ENCODE results near the gene HEY2.
"Not testable (repeated sequence)": the region's sequence is repeated elsewhere in the genome, so short reads cannot be mapped to it uniquely, and the experiment has no call there.

Gene HEY2

DNA sequence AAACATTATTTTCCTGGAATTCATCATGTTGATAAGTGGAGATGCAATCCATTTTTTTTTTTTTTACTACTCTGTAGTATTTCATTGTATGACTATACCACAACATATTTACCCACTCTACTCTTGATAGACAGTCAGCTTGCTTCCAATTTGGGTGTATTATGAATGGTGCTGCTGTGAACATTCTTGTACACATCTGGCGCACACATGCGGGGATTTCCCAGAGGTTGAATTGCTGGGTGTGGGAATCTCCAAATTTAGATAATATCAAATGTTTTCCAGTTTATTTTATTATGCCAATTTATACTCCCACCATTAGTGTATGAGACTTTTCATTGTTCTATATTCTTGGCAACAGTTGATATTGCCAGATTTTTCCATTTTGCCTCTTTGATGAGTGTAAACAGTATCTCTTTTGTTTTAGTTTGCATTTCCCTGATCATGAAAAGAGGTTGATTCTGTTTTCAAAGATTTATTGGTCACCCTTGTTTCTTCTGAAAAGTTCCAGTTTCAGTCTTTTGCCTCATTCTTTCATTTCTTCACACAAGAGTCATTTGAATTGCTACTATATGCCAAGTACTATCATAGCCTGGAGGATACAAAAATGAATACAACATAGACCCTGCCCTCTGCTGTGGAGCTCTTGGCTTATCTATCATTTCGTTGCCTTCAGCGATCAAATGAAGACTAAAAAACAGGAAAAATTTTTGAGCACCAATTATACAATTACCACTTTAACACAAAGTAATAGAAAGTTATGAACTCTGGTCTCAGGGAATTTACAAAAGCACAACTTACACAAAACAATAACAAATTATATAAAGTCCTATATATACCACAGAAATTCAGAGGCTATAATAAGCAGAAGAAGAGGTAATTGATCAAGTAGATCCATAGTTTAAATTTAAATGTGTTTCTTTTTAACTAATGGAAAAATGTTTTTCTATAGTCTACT lies 24.2 kb downstream of the HEY2 start:
- no peak for DNase-seq

DNA sequence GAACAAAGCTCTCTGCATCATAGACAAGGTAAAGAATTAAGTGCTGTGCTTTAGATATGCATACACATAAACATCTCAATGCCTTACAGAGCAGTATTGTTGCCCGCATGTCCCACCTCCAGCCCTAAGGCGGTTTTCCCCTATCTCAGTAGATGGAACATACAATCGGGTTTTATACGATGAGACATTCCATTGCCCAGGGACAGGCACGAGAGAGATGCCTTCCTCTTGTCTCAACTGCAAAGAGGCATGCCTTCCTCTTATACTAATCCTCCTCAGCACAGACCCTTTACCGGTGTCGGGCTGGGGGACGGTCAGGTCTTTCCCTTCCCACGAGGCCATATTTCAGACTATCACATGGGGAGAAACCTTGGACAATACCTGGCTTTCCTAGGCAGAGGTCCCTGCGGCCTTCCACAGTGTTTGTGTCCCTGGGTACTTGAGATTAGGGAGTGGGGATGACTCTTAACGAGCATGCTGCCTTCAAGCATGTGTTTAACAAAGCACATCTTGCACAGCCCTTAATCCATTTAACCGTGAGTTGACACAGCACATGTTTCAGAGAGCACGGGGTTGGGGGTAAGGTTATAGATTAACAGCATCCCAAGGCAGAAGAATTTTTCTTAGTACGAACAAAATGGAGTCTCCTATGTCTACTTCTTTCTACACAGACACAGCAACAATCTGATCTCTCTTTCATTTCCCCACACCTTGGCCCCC lies 26.8 kb downstream of the HEY2 start:
- not testable (repeated sequence) for DNase-seq

DNA sequence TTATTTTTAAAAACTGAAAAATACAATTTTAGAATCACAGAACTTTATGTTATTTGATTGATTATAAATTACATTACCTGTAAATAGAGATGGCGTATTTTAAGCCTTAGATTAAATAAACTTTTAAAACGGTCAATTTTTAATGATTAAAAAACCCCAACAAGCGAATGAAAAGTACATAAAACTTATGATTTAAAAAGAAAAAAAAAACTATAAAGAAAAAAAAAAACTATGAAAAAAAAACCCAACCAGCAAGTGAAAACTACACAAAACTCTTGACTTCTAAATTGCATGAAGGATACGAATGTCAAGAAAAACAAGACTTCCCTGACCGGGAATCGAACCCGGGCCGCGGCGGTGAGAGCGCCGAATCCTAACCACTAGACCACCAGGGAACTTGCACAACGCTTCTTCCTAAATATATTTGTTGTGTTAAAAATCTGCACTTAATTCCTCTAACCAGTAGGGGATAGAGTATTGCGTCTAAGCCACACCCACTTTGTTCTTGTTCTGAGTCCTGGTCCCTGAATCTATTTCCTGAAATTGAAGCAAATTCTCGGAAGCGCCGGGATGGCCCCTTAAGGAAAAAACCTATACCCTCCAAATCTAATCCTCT lies 30.6 kb downstream of the HEY2 start:
- DNase-seq = peak; percentile 89 to 97

DNA sequence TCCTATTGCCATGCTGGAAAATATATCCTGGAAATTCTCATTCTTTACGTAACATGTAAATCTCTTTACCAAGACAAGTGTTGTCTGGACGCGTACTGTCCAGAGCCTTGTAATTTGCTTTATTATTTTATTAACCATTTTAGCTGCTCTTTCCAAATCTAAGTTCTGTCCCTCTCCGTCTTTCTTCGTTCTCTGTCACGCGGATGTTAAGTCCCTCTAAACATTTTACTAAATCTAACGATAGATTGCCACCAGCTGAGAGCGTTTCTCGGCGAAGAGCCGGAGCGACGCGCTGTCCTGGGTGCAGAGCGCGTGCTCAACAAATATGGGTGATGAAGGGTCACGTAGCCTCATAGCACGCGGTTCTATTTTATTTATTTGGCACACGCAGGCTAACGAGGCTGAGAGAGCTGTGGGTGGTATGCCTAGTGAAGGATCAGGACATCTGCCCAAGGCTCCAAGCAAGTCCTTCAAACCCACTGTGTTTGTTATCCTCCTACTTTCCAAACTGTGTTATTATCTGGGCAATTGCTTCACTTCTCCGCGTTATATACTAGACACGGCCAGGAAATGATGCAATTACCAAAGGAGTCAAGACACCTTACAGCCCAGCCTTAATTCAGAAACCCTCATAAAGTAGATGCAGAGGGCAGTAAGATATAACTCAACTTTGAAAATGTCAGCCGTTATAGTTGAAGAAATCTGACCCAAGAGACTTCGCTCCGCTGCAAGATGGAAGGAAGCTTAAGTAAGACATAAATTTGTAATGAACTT lies 31.3 kb downstream of the HEY2 start:
- DNase-seq = peak; percentile 77 to 90

DNA sequence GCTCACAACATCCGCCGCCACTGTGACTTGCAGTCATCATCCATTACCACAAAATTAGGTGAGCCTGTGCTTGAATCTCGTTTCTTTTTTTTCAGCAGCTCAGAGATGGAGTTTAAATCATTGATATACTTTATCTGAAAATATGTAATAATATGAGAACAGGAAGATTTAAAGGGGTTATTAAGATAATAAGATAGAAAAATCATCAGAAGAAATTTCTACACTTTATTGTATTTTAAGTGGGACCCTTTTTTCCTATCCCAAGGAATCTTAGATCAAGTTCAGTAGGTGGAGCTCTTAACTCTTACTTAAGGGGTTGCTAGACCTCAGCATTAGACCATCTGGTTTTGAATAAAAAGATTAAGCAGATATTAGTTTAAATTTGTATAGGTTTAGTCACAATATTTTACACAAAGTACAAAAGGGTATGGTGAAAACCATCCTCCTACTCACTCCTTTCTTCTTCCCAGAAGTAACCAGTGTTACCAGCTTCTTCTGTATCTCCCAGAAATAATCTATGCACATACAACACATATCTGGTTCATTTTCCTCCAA lies 32.0 kb downstream of the HEY2 start:
- no peak for DNase-seq

DNA sequence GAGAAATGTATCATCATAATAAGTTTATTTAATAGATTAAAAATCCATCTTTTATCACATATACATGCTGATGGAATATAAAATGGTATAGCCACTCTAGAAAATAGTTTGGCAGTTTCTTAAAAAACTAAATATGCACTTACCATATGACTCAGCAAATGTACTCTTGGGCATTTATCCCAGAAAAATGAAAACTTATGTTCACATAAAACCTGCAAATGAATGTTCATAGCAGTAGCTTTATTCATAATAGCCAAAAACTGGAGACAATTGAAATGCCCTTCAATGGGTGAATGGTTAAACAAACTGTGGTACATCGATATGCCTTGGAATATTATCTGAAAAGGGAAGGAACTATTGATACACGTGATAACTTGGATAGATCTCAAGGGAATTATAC lies 34.9 kb downstream of the HEY2 start:
- DNase-seq = no peak

DNA sequence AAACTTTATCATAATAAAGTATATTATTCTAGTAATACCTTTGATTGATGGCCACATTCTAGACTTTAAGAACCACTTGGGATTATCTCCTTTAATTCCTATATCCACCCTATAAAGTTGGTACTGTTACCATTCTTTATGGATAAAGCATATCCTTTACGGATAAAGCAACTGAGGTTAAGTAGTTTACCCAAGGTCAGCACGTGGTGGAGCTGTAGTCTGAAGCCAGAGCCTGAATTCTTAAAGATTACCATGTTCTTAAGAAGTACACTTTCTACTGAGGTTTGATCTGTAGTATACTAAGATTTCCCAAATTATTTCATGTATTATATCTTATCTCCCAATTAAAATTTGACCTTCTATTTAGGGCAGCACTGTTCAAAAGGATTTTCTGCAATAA lies 38.4 kb downstream of the HEY2 start:
- DNase-seq = no peak

DNA sequence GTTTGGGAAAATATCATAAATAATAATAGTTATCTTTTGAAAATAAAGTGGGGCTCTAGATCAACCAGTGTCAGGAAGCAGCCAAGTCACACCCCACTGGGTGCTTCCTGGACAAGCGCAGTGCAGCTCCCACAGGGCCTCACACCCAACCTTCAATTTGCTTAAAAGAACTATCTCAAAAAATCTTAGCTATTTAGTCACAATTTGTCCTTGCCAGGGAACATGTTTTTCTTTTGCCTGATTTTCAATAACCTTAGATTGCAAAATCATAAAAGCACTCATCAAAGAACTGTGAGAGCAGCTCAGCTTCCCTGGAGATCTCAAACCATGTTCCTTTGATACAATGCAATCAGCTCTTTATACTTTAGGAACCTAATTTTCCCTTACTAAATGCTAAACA lies 39.7 kb downstream of the HEY2 start:
- DNase-seq = peak in 1 of 2 donors; percentile 38

DNA sequence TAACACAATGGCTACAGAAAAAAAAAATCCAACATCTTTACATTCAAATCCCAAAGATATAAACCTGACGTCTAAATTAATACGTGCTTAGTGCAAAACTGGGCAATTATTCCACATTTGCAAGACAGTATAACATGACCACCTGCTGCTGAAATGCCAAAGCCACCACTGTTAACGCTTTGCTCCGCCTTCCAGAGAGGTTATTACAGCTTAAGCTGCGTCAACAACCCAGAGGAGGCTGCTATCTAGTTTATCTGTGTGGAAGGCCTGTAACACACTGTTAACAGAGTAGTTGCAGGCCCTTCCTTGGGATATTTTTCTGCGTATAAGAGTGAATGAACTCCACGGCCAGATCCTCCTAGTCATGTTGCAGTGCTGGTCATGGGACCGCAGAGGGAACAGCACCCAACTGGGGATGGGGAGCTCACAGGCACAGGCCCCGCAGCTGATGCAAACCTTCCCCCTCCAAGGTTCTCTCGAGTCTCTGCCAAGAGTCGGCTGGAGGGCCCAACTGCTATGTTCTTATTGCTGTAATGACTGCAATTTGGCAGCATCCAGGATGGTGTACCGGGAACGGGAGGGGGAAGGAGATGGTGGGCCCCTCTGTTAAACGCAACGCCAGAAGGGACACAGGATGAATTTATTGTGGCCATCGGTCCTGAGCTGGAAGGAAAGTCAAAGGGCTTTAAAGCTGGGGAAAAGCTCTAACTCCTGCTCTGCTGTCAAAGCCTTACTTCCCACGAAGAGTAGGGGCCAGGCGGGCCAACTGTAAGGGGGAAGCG lies 40.3 kb downstream of the HEY2 start:
- peak; percentile 9 to 40 for DNase-seq

DNA sequence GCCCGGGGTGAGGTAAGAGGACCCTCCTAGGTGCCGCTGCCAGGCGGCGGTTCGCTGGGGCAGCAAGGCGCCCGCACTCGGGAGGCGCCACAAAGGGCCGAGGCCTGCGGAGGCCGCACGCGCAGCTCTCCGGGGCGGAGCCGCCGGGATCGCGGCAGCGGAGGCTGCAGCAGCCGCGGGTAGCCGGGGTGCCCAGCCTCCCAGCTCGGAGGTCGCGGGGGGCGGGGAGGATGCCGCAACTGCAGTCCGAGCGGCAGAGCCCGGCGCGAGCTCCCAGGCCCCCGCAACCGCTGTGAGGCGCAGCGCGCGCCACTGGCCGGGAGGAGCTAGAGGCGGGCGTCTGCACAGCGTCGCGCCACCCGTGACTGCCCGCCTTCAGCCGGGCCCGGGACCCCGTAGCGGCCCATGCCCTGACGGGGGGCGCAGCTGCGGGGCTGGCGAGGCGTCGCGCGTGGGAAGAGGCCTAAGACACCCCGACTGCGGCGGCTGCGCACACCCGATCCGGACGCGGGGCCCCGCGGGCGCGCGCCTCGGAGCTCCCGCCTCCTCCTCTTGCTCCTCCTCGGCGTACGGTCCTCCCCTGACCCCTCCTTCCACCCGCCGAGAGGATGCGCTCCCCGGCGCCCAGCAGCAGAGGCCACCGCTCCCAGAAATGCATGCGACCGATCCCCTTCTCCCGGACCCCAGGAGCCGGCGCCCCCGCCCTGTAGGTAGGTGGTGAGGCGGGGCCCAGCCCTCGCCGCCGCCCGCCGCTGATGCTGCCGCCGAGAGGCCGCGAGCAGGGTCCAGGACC lies 41.1 kb downstream of the HEY2 start, which contains the start of gene NCOA7:
Gene NCOA7, plus strand, starts transcription at position 603 of the 793 bp plus-strand sequence. CDS start 24,395 bp downstream, outside the sequence.
- DNase-seq = peak; percentile 79 to 86

DNA sequence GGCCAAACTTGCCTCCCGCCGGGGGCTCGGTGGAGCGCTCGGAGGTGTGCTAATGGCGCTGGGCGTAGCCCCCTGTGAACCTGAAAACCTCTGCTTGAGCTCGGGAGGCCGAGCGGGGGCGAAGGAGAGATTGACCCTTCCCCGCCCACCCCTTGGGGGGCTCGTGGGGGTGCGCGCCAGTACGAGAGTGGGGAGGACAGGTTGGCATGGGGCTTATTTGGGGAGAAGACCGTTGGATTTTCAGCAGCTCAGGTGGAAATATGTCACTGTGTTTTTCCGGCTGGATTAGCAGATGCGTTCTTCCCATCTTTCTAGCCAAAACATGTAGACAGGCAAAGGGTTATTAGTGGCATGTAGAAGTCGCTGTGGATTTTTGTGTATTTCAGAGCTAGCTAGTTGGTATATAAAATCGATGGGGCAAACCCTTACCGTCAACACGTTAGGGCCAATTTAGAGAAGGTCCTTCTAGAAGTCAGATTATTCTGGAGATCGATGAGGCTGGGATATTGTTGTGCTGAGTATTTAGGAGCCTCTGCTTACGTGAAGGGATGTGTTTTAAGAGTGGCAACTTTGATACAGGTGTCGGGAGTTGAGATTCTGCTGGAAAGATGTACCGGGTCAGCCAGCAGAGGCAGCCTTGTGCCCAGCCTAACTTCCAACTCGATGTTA lies 41.9 kb downstream of the HEY2 start:
- peak; percentile 49 to 73 for DNase-seq

DNA sequence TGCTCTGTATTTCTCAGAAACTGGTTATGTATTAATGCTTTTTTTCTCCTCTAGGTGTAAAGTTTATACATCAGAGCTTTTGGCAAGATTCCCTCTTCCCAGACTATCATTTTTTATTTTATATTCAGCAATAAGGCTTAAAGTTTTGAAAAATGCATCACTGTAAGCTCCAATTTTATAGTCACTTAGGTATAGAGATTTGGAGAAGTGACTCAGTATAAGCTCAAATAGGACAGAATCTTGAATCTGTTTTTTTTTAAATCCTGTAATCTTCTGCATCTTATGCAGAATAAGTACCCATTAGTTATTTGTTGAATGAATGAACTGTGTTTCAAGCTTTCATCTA lies 42.4 kb downstream of the HEY2 start:
- DNase-seq = no peak

DNA sequence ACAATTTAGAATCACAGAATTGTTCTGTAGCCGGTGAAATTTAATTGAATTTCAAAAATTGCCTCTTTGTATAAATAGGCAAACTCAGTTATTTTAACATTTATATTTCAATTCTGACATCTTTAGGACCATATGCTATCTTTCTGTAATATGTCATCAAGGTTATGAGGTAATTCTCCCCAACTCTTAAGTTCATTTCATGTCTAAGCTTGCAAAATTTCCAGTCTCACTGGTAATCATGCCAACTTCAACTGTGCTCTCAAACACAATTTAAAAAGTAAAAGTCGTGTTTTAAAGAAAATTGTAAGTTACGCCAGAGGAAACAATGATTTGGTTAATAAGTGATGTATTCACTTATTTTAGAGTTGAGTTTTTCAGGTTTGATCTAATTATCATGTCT lies 42.7 kb downstream of the HEY2 start:
- no peak for DNase-seq

DNA sequence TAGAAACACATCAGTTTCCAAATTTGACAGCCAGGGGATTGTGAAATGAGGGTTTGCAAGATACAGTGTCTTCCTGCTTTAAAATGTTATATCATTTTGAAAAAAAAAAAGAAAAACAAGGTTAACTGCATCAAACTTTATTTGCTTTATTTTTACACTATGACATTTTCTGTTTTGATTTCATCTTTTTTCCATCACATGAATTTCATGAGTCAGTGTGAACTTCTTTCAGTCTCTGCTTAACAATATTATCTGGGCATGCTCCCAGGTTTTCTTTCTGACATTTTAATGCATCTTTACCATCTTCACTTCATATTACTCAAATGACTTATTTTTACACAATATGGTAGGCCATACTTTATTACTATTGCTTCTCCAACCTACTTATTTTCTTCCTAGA lies 43.2 kb downstream of the HEY2 start:
- no peak for DNase-seq

DNA sequence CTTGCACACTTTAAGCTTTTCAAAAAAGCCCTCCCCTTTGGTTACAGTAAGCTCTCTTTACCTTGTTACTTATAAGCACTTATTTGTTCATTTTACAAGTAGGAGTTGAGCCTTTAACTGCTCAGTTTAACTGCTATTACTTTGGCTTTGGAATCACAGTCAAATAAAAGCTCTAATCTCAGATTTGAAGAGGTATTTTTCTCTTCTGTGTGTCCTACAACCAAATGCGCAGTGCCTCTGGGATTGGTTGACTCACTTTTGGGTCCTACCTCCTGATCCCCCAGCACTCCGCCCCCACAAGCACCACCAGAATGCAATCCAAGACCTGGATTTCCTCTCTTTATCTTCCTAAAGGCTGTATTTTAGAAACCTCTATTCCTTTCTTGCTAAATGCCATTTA lies 43.8 kb downstream of the HEY2 start:
- no peak for DNase-seq

DNA sequence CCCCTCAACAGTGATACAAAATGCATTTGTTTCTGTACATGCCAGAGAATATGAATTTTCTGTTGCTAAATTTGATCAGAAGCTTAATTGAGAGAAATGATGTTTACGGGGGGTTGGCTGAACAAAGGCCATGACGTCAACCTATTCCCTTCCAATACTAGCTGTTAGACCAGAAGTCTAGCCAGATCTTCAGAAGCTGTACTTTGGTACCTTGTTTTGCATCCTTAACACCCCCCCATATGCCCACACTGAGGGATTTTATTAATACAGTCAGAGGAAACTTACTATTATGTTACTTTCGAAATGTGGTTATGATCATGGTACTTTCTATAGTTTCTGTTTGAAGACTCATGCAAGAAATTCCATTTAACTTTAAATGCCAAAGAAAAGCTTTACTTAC lies 44.4 kb downstream of the HEY2 start:
- DNase-seq = peak in 1 of 2 donors; percentile 43

DNA sequence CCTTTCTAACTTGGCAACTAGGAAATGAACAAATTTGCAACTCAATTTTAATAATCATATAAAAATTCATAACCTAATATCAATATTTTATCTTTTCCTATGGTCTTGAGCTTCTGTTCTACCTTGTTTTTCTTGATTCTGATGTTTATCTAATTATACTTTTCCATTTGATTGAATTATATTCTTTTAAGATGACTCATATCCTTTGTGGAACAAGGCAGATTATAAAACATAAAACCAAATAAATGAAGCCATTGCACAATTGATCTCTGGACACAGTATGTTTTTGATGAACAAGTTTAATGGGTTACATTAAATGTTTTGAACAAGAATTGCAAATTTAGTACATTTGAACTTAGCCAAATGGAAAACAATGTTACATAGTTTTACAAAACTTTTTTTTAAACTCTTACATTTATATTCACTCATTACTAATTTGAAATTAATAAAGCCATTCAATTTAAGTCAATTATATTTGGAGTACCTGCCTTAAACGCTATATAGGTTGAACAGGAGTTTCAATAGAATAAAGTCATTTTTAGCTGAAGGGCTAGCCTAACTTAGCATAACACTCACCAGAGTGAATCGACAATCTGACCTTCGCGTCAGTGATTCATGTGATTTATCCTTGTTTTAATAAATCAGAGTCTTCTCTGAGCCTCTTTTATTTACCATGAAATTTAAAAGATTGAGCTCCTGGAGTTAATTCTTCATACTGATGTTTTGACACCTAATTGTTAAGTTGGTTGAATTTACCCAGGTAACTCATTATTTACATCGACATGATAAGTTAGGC lies 45.1 kb downstream of the HEY2 start:
- DNase-seq = no peak

DNA sequence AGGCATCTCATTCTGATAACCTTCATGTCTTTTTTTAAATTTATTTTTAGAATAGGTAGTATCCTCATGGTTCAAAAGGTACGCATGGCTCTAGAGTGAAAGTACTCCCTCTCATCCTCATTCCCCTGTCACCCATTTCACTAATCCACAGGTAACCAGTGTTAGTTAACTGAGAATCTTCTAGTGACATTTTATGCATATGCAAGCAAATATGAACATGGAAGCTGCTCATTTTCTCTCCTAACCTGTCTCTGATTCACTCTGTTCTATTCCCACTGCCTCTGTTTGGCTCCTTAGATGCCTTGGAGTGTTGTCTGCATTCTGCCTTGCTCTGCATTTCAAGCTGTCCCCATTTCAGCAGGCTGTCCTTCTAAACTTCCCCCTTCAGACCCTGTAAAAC lies 45.9 kb downstream of the HEY2 start:
- no peak for DNase-seq
